HG02885 (cell line): Measurements from ENCODE around the gene PHRF1.
A peak's percentile ranks its signal among the peaks of the same experiment; 100 is the strongest.

Experiments used
- ATAC-seq: cut with Tn5 transposase; IDR thresholded peaks from one replicate; pipeline ENCODE4 v1.9.1; 2021; ENCODE audit warnings: mild to moderate bottlenecking; ENCODE audit not compliant: unreplicated experiment, poor library complexity

The PHRF1 gene

DNA sequence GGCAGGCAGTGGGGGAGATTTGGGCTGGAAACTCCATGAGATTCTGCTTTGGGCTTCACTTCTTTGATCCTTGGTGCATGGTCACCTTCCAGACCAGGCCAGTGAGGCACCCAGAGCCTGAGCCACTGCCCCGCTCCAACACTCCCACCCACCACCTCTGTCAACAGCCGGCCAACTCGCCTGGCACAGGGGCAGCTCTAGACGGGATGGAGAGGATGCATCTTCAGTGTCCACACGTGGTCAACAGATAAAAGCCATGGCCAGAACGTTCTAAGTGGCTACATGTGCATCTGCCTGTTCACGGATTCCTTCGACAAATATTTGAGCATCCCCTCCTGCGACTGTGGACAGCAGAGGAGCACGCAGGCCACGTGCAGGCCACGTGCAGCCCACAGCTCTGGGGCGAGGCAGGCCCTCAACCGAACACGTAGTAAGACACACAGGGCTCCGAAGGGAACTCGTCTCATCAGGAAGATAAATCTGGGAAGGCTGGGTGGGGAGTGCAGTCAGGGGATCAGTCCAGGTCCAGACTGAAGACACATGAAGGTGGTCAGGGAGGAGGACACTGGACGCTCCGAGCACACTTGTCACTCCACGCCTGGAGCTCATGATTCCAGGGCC lies 37.7 kb upstream of the PHRF1 start:
- ATAC-seq = no peak

DNA sequence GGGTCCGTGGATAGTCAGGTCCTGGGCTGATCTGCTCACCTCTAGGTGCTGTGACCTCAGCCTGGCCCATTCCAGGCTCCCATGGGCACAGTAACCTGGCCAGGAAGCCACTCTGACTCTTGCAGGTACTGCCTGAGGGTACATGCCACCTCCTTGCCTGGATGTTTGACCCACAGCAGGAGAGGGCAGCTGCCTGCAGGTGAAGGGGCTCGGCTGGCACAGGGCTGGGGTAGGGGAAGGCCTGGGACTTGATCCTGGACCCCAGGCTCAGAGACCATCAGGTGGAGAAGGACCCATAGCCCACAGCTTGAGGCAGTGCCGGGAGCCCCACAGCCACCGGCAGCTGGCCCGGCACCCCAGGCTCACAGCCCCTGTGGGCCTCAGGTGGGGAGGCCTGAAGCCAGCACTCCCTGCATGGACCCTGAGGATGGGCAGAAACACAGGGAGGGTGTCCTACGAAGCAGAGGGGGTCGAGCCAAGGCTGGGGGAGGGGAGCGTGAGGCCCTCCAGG lies 36.2 kb upstream of the PHRF1 start:
- ATAC-seq = no peak

DNA sequence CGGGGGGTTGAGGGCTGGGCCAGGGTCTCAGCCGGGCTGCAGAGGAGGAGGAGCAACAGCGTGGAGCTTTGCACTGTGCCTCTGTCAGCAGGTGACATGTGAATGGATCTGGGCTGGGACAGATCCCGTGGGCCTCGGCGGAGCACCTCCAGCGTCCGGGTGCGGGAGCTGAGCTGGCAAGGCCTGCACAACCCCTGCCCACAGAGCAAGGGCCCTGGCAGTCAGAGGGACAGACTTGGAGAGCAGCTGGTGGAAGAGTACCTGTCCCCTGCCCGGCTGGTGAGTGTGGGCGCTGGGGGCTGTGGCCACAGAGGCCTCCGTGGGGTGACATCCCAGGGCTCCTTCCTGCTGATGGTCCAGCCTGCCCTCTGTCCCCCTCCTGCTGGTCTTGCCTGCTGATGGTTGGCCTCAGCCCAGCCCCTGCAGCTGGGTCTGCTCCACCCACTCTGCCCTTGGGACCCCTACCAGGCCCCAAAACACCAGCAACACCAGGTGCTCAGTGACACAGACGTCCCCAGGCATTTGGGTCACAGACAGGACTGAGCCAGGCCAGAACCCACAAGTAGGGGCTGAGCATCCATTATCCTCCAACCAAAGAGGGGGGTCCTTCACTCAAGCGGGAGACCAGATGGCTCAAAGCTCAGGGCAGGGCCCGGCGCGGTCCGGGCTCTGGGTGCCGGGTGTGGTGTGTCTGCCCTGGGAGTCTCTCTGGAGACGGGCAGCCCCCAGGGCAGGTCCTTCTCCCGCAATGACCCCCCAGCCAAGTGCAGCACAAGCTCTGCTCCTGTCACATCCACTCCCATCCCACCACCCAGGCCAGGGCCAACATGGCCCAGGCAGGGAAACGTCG lies 35.5 kb upstream of the PHRF1 start:
- no peak for ATAC-seq

DNA sequence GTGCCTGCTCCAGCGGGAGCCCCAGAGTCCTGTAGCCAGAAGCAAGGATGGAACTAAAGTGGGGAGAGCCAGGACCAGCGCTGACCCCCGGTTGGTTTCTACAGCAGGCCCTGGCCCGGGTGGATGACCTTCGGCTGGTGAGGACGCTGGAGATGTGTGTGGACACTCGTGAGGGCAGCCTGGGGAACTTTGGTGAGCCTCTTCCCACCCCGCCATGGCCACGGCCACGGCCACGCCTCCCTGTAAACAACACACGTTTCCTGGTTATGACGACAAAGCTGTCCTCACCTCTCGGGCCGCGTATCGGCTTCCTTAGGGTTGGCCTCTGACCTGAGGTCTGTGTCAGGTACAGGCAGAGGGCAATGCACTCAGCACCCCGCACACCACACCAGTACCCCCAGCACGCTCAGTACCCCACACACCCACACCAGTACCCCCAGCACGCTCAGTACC lies 34.8 kb upstream of the PHRF1 start:
- no peak for ATAC-seq

DNA sequence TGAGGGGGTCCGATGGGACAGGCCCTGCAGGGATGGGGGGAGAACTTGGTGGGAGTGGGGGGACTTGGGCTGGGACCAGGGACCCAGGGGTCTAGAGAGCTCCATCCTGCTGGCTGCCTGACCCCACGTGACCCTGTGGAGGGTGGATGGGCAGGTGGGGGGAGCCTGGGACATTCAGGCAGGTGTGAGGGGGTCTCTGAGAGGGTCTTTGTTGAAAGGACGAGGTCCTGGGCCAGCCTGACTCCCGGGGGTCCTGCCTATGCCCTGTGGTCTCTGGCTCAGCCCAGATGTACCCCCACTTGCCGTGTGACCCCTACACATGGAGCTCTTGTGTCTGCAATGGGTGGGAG lies 31.5 kb upstream of the PHRF1 start:
- no peak for ATAC-seq

DNA sequence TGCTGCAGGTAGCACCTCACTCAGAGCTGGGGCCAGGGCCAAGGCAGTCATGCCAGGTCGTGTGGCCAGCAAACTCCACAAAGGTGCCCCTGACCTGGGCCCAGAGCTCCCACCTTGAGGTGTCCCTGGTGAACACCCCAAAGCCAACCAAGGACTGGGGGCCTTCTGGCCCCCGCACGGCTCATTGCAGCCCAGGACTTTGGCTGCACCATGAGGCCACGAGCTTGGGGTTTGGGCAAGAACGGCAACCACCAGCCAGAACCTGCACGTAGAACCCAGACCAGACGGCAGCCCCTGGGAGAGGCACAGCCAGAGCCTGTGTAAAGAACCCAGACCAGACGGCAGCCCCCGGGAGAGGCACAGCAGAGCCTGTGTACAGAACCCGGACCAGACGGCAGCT lies 31.1 kb upstream of the PHRF1 start:
- ATAC-seq = no peak

DNA sequence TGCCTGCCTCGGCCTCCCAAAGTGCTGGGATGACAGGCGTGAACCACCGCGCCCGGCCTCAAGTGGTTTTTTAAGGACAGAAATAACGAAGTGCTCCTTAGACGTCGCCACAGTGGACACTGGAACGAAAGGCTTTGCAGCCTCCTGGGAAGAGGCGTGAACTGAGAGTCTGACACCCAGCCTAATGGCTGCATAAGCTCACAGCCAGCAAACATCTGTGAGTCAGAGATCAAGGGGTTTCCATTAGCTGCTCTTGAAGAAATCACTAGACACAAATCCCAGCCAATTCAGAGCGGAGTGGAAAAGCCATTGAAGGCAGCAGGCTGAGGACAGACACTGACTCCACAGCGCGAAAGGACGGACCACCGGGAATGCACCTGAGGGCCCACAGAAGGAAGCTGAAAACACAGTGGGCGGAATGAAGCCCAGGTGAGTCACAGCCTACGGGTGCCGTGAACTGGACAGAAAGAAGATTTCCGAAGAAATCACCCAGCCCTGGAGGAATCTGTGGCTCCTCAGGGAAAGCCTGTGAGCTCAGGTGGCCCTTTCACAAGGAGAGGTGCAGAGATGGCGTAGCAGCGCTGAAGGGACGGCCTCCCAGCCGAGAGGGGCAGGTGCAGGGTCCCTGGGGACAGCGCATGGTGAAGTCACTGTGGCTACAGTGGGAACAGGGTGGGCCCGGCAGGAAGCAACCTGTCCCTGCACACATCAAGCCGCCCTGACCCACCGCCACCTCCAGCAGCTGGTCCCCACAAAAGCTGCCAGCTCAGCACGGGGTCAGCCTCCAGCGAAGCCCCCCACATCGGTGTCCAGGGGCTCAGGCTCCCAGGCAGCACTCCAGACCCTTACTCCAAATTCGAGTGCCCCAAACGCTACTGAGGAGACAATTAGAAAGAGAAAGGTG lies 27.3 kb upstream of the PHRF1 start:
- no peak for ATAC-seq

DNA sequence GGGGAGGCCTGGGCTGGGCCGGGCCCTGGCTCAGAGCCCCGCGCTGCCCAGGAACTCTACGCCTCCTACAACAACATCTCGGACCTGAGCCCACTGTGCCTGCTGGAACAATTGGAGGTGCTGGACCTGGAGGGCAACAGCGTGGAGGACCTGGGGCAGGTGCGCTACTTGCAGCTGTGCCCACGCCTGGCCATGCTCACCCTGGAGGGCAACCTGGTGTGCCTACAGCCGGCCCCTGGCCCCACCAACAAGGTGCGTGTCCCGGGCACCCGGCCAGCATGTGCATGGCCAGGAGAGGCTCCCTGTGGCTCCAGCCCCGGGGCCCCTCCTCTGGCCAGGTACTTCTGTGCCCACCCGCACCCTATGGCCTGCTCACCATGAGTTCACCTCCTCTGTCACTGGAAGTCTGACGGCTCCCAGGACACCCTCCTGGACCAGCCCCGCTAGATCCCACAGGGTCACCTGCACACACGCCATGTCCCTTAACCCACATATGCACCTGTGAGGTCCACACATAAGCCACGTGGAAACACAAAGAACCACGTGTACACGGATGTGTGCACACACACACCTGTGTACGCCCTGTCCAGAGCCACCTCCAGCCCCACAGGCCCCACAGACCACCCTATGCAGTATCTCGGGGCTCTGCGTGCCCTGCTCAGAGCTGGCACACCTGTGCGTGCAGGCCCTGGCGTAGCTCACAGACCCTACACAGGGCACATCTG lies 26.1 kb upstream of the PHRF1 start:
- no peak for ATAC-seq

DNA sequence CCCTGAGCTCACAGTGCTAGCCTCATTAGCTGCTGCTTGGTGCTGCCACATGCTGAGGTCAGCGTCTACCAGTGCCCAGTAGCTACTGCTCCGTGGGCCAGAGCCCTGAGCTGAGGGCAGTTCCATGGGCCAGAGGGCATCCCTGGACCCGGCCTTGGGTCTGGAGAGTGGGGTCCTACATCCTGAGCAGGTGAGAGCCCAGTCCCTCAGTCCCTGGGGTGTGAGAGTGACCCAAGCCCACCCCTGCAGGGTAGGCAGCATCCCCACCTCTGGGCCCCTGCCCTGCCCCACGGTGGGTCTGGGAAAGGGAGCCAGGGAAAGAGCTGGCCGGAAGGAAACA lies 25.6 kb upstream of the PHRF1 start:
- ATAC-seq = no peak

DNA sequence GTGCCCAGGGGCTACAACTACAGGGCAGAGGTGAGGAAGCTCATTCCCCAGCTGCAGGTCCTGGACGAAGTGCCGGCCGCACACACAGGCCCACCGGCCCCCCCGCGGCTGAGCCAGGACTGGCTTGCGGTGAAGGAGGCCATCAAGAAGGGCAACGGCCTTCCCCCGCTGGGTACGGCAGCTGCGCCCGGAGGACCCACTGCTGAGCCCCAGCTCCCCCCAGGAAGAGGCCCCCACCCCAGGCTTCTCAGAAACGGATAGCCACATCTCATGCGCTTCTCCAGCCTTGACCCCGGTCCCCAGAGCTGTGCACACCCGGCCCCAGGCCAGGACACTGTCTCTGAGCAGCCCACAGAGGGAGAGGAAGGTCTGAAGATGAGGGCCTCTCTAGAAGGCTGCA lies 25.1 kb upstream of the PHRF1 start:
- no peak for ATAC-seq

DNA sequence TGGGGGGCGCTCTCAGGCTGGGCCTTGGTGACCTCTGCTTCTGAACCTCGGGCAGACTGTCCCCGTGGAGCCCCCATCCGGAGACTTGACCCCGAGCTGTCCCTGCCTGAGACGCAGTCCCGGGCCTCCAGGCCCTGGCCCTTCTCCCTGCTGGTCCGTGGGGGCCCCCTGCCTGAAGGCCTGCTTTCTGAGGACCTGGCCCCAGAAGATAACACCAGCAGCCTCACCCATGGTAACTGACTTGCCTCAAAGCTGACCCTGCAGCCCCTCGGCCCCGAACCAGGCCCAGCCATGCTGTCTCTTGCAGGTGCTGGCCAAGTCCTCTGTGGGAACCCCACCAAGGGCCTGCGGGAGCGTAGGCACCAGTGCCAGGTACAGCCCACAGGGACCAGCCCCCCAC lies 24.7 kb upstream of the PHRF1 start:
- ATAC-seq = no peak

DNA sequence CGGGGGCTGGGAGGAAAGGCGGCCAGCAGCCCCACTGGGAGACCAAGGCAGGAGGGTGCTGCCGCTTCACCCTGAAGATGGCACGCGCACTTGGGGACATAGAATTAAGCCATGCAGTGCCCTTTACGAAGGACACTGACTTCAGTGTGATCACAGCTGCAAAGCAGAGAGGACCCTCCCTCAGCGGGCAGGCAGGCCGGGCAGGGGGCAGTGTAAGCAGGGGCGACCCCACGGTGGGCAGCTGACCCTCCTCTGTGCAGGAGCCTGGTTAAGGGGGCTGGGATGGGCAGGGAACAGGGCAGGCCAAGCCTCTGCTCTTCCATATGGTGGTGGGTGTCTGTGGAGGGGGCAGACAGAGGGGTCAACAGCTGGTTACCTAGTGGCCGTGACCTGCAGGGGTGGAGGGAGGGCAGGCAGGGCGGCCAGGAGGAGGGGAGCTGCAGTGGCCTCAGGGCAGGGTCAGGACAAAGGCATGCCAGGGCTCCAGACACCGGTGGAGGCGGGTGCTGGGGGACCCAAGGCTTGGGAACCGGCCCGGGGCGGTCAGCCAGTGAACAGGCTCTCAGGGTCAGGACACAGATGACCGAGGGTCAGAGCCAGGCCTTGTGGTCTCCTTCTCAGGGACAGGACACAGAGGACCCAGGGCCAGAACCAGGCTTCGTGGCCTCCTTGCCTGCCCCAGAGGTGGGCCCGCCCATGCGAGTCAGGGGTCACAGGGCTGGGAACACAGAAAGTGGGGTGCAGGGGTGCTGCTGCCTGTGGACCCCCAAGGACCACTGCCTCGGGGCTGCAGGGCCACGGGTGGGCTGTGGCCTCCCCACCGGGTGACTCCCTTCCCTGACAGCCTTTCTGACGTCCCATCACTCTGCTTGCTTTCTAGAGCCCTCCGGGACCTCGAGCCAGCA lies 22.9 kb upstream of the PHRF1 start:
- ATAC-seq = no peak

DNA sequence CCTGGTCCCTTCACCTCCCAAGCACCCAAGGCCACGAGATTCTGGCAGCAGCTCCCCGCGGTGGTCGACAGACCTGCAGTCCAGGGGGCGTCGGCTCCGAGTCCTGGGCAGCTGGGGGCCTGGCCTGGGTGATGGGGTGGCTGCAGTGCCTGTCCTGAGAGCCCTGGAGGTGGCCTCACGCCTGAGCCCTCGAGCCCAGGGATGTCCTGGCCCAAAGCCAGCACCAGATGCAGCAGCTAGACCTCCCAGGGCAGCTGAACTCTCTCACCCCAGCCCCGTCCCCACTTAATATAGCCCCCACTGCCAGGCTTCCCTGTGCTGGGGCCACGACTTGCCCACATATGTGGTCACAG lies 22.3 kb upstream of the PHRF1 start:
- no peak for ATAC-seq

DNA sequence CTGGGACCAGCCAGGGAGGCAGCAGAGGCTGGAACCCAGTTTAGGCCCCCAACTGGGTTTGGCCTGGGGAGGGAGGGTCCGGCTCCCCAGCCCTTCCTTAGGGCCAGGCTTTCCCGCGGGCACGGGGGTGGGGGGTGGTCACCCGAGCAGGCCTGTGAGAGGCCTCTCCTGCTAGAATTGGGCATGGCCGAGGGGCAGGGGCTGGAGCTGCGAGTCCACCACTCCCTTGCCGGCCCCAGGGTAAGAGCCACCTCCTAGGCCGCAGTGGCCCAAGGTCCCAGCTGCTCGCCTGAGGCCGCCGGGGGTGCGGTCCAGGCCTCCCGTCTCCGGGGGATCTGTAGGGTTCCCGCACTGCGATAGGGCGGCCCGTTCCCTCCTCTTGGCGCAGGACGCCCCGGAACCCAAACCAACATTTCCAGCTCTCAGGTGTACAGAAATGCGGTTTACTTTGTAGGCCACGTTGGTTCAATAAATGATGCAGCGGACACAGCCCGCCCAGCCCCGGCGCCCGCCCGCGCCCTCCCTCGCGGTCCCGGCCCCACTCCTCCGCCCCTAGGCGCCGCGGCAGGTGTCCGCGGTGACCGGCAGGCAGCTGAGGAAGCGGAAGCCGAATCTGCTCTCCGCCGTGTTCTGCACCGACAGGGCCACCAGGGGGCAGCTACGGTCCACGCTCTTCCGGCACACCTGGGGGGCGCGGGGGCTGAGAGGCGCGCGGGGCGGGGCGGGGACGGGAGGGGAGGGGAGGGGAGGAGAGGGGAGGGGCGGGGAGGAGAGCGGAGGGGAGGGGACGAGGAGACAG lies 21.6 kb upstream of the PHRF1 start:
- ATAC-seq = peak; percentile 78

DNA sequence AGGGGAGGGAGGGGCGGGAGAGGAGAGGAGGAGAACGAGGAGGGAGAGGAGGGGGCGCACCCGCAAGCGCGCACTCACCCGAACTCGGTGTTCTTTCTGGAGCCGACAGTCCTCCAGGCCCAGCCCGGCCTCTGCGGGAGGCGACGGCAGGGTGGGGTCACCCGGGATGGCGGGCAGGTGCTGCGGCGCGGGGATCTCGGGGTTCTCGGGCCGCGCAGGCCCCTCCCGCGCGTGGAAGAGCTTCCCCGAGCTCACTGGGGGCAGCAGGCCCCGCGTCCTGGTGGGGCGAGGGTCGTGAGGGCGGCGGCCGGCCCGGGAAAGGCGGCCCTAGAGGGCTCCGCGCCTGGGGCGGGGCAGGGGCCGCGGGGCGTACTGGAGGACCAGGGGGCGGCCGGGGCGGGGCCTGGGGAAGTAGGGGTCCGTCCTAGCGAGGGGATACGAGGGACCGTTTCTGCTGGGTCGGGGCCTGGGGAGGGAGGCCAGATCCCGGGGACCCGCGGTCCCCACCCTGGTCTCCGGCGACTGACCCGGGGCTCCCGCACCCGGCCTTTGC lies 21.0 kb upstream of the PHRF1 start:
- ATAC-seq = no peak

DNA sequence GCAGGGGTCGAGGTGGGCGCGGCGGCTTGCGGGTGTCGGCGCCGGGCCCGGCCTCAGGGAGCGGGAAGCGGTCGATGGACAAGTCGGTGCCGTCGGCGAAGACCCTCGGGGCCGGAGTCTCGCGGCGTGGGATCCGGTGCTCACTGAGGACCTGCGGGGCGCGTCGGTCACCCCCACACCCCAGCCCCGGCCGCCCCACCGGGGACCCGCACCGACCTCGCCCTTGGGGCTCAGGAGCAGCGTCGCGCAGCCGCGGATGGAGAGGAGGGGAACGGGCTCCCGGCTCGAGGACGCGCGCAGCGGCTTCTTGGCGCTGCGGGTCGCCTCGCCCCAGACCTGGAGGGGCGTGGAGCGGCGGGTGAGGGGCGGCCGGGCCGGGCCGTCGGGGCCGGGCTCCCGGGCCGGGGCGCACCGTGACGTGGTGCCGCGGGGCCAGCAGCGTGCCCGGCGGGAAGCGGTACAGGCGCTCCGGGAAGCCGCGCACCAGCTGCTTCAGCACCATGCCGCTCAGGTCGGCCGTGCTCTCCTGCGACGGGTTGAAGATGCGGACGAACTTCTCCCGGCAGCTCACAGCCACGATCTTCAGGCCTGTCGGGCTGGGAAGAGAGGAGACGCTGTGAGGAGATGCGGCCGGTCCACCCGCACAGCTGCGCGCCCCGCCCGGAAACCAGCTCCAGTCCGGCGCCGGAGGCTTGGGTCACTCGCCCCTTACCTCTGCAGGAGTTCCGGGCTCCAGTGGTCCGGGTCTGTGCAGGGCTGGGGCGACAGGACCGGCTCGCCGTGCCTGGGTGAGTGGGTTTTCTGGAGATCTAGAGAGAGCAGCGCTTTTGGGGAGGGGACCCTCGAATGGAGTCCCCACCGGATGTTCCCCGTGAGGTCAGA lies 20.2 kb upstream of the PHRF1 start:
- no peak for ATAC-seq

DNA sequence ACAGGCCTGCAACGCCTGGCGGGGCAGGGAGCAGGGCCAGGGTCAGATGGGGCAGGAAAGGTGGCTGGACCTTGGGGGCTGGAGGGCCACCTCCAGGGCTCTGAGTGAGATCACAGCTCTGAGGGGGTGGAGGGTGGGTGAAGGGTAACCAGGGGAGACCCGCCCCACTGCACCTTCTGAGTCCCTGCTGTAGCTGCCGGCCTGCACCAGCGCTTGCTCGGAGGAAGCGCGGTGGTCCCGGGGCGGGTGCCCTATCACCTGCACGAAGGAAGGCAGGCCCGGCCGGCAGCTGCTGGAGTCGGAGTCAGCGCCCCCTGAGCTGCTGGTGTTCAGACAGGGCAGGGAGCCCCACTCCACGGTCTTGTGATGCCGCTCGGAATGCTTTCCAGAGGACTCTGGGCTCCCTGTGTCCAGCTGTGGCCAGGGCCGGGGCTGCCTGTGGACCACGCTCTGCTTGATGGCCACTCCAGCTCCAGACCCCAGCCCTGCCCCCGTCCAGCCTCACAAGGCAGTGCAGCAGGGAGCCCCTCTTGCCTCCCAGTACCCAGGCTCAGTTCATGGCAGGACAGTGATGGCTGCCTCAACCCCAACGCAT lies 19.5 kb upstream of the PHRF1 start:
- ATAC-seq = no peak
